A549 (cell line): ENCODE data around the gene CACNA1H.

Experiments
- CBX8 ChIP-seq: fragments of 200-600 bp; sonication (generic); IDR thresholded peaks from 2 replicates; pipeline ENCODE4 v1.6.1; 2016
- CEBPB ChIP-seq, 2 experiments: fragments of >200 bp in 1 of 2; sonication (Bioruptor Twin) in 1 of 2; formaldehyde crosslinking in 1 of 2; IDR thresholded peaks; 2 replicates each; pipeline ENCODE4 v1.6.1; 2012 to 2016
- CHD2 ChIP-seq: fragments of 150-350 bp; IDR thresholded peaks from 2 replicates; pipeline ENCODE4 v1.6.1; 2014; ENCODE audit warnings: low read length; ENCODE audit not compliant: partially characterized antibody
- ELK1 ChIP-seq: fragments of 150-350 bp; IDR thresholded peaks from 2 replicates; pipeline ENCODE4 v1.6.1; 2014; ENCODE audit warnings: low read depth, mild to moderate bottlenecking, low read length
- KDM1A ChIP-seq: fragments of 200-600 bp; sonication (generic); IDR thresholded peaks from 2 replicates; pipeline ENCODE4 v1.6.1; 2016; ENCODE audit warnings: low read depth, mild to moderate bottlenecking
- MAX ChIP-seq: IDR thresholded peaks from 2 replicates; pipeline ENCODE4 v1.6.1; 2012
- MAZ ChIP-seq: fragments of 150-350 bp; IDR thresholded peaks from 2 replicates; pipeline ENCODE4 v1.6.1; 2014; ENCODE audit warnings: antibody characterized with exemption, low read depth, low read length, borderline replicate concordance
- PHF8 ChIP-seq: fragments of 200-600 bp; sonication (generic); IDR thresholded peaks from 2 replicates; pipeline ENCODE4 v1.6.1; 2016; ENCODE audit warnings: low read depth, mild to moderate bottlenecking, antibody characterized with exemption, moderate library complexity, borderline replicate concordance
- RAD21 ChIP-seq, 2 experiments: fragments of >200 bp in 1 of 2; sonication (Bioruptor Twin) in 1 of 2; formaldehyde crosslinking in 1 of 2; IDR thresholded peaks in 1 of 2; conservative IDR thresholded peaks in 1 of 2; 2 replicates in 1 of 2; 3 replicates in 1 of 2; pipeline ENCODE4 v1.6.1; 2012 to 2018; ENCODE audit warnings: inconsistent platforms in 1 of 2
- ZSCAN20 ChIP-seq: fragments of 250-450 bp; sonication (Bioruptor Pico); IDR thresholded peaks from 2 replicates; pipeline ENCODE4 v1.8.0; 2022; ENCODE audit warnings: mild to moderate bottlenecking, moderate library complexity
- TF ChIP-seq, protein P1 (sequence below): fragments of >200 bp; sonication (Bioruptor Twin); formaldehyde crosslinking; IDR thresholded peaks from 3 replicates; pipeline ENCODE4 v1.5.1; 2016
- TF ChIP-seq, protein P2 (sequence below): fragments of 200-600 bp; sonication (generic); IDR thresholded peaks from 2 replicates; pipeline ENCODE4 v1.6.1; 2016; ENCODE audit warnings: antibody characterized with exemption, mild to moderate bottlenecking, moderate library complexity
- TF ChIP-seq, protein P3 (sequence below): fragments of 250-450 bp; sonication (Bioruptor Pico); IDR thresholded peaks from 2 replicates; pipeline ENCODE4 v1.5.0; 2021; ENCODE audit warnings: mild to moderate bottlenecking, moderate library complexity, borderline replicate concordance

DNA sequence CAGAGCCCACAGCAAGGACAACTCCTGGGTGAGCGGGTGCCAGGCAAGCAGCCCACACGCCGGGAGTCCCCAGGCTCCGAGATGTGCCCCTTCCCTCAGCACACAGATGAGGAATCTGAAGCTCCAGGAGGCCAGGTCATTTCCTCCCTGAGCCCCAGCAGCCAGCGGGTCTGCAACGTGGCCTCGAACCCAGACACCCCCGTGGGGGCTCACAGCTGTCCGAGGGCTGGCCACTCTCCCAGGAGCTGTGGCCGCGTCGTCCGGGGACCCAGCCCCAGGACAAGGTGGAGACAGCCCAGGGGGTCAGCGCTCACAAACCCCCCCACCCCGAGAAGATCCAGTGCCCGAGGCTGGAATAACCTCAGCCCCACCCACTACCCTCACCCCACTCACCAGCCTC lies 39.4 kb upstream of the CACNA1H start:
- TF ChIP-seq, protein P1, sequence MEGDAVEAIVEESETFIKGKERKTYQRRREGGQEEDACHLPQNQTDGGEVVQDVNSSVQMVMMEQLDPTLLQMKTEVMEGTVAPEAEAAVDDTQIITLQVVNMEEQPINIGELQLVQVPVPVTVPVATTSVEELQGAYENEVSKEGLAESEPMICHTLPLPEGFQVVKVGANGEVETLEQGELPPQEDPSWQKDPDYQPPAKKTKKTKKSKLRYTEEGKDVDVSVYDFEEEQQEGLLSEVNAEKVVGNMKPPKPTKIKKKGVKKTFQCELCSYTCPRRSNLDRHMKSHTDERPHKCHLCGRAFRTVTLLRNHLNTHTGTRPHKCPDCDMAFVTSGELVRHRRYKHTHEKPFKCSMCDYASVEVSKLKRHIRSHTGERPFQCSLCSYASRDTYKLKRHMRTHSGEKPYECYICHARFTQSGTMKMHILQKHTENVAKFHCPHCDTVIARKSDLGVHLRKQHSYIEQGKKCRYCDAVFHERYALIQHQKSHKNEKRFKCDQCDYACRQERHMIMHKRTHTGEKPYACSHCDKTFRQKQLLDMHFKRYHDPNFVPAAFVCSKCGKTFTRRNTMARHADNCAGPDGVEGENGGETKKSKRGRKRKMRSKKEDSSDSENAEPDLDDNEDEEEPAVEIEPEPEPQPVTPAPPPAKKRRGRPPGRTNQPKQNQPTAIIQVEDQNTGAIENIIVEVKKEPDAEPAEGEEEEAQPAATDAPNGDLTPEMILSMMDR, result no peak
- TF ChIP-seq ELK1 (no peak), CHD2 (no peak), RAD21 (conservative IDR thresholded peaks at IDR 0.05 in 1 of 2, IDR thresholded peaks at IDR 0.05 in 1 of 2) (no peak), KDM1A (no peak), MAZ (no peak), PHF8 (no peak), CBX8 (no peak), ZSCAN20 (no peak), MAX (no peak), CEBPB (IDR thresholded peaks at IDR 0.05) (no peak)
- TF ChIP-seq, protein P2, sequence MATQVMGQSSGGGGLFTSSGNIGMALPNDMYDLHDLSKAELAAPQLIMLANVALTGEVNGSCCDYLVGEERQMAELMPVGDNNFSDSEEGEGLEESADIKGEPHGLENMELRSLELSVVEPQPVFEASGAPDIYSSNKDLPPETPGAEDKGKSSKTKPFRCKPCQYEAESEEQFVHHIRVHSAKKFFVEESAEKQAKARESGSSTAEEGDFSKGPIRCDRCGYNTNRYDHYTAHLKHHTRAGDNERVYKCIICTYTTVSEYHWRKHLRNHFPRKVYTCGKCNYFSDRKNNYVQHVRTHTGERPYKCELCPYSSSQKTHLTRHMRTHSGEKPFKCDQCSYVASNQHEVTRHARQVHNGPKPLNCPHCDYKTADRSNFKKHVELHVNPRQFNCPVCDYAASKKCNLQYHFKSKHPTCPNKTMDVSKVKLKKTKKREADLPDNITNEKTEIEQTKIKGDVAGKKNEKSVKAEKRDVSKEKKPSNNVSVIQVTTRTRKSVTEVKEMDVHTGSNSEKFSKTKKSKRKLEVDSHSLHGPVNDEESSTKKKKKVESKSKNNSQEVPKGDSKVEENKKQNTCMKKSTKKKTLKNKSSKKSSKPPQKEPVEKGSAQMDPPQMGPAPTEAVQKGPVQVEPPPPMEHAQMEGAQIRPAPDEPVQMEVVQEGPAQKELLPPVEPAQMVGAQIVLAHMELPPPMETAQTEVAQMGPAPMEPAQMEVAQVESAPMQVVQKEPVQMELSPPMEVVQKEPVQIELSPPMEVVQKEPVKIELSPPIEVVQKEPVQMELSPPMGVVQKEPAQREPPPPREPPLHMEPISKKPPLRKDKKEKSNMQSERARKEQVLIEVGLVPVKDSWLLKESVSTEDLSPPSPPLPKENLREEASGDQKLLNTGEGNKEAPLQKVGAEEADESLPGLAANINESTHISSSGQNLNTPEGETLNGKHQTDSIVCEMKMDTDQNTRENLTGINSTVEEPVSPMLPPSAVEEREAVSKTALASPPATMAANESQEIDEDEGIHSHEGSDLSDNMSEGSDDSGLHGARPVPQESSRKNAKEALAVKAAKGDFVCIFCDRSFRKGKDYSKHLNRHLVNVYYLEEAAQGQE, result no peak
- TF ChIP-seq, protein P3, sequence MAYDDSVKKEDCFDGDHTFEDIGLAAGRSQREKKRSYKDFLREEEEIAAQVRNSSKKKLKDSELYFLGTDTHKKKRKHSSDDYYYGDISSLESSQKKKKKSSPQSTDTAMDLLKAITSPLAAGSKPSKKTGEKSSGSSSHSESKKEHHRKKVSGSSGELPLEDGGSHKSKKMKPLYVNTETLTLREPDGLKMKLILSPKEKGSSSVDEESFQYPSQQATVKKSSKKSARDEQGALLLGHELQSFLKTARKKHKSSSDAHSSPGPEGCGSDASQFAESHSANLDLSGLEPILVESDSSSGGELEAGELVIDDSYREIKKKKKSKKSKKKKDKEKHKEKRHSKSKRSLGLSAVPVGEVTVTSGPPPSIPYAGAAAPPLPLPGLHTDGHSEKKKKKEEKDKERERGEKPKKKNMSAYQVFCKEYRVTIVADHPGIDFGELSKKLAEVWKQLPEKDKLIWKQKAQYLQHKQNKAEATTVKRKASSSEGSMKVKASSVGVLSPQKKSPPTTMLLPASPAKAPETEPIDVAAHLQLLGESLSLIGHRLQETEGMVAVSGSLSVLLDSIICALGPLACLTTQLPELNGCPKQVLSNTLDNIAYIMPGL (CRISPR knock-in tag), result no peak
